OCI-LY7 (cell line): ENCODE measurements around the gene PTBP3. TPM values are rescaled to one million over a fixed set of nuclear protein-coding genes. Genes with fewer than 3 reads are reported as not detected.

Experiments
- BruUV-seq: library from RNA; stranded (reverse); fragments of 400-500 nt; replicated peaks from 2 replicates; lab custom pipeline; 2021; lab: Mats Ljungman, UMichigan
- CTCF ChIA-PET: fragments of 300-600 bp; sonication (Branson Sonifier 250); formaldehyde crosslinking; loops from one replicate; lab custom pipeline; 2022; ENCODE audit warnings: antibody characterized with exemption; ENCODE audit not compliant: unreplicated experiment; lab: Charles Lee
- POLR2A ChIA-PET: fragments of 300-600 bp; sonication (Branson Sonifier 250); formaldehyde crosslinking; loops from one replicate; lab custom pipeline; 2022; ENCODE audit warnings: antibody characterized with exemption; lab: Charles Lee
- DNase-seq: peaks from one replicate; pipeline ENCODE4 v3.0.0-alpha.2; 2015; ENCODE audit warnings: low spot score
- H2AFZ ChIP-seq: fragments of 200-600 bp; sonication (generic), shearing (Covaris generic); 2 replicates; pipeline ENCODE4 v1.6.1; 2014; ENCODE audit warnings: mild to moderate bottlenecking, antibody characterized with exemption, low read length, moderate library complexity
- H3K27ac ChIP-seq: fragments of 200-600 bp; sonication (generic); 2 replicates; pipeline ENCODE4 v1.5.1; 2014; ENCODE audit warnings: mixed run types, low read depth, mild to moderate bottlenecking, moderate library complexity, low read length, inconsistent platforms; ENCODE audit not compliant: poor library complexity, severe bottlenecking
- H3K36me3 ChIP-seq: fragments of 200-600 bp; sonication (generic); 2 replicates; pipeline ENCODE4 v1.6.1; 2014; ENCODE audit warnings: mild to moderate bottlenecking, antibody characterized with exemption, low read length, moderate library complexity, mixed read lengths; ENCODE audit not compliant: insufficient read depth
- H3K4me1 ChIP-seq: fragments of 200-600 bp; sonication (generic); 2 replicates; pipeline ENCODE4 v1.5.1; 2014; ENCODE audit warnings: mild to moderate bottlenecking, low read length; ENCODE audit not compliant: insufficient read depth, poor library complexity, severe bottlenecking
- H3K4me2 ChIP-seq: fragments of 200-600 bp; sonication (generic); 2 replicates; pipeline ENCODE4 v1.6.1; 2014; ENCODE audit warnings: mild to moderate bottlenecking, low read length
- H3K4me3 ChIP-seq: fragments of 200-600 bp; sonication (generic); 2 replicates; pipeline ENCODE4 v1.5.1; 2014; ENCODE audit warnings: mild to moderate bottlenecking, low read depth, low read length; ENCODE audit not compliant: poor library complexity, severe bottlenecking
- H3K79me2 ChIP-seq: fragments of 200-600 bp; sonication (generic); 2 replicates; pipeline ENCODE4 v1.6.1; 2016; ENCODE audit warnings: low read depth, mild to moderate bottlenecking, low read length, moderate library complexity, mixed read lengths; ENCODE audit not compliant: insufficient read depth
- H3K9me2 ChIP-seq: fragments of 200-600 bp; sonication (generic); 2 replicates; pipeline ENCODE4 v1.6.1; 2016; ENCODE audit warnings: mild to moderate bottlenecking, low read length, mixed read lengths; ENCODE audit not compliant: insufficient read depth
- H3K9me3 ChIP-seq: fragments of 200-600 bp; sonication (generic); 2 replicates; pipeline ENCODE4 v1.6.1; 2014; ENCODE audit warnings: mild to moderate bottlenecking, mixed run types, low read length, mixed read lengths
- H4K20me1 ChIP-seq: fragments of 200-600 bp; sonication (generic); 2 replicates; pipeline ENCODE4 v1.6.1; 2014; ENCODE audit warnings: mild to moderate bottlenecking, antibody characterized with exemption, low read length, moderate library complexity, mixed read lengths; ENCODE audit not compliant: insufficient read depth
- CTCF ChIP-seq: fragments of 200-600 bp; sonication (generic); conservative IDR thresholded peaks from 2 replicates; pipeline ENCODE4 v1.5.1; 2014; ENCODE audit warnings: mild to moderate bottlenecking, antibody characterized with exemption, low read length, moderate library complexity, mixed read lengths
- EZH2phosphoT487 ChIP-seq: fragments of 200-600 bp; sonication (generic); IDR thresholded peaks from 2 replicates; pipeline ENCODE4 v1.6.1; 2018; ENCODE audit warnings: low read depth, borderline replicate concordance, mild to moderate bottlenecking, mixed run types, antibody characterized with exemption, low read length, moderate library complexity, mixed read lengths
- intact Hi-C: fragments of 100-400 bp; cut with micrococcal nuclease; formaldehyde crosslinking; loops from one replicate; pipeline ENCODE4 v1.10.0; 2022; ENCODE audit not compliant: unreplicated experiment
- total RNA-seq, 2 experiments: library from RNA; depleted of rRNA in 1 of 2; stranded (reverse); fragments of >200 nt in 1 of 2; shearing (Covaris generic) in 1 of 2; gene quantifications; 2 replicates each; pipeline ENCODE4 v1.2.3, GENCODE V29; 2014 to 2022

PTBP3 gene
- total RNA-seq, 2 experiments from 2014 or later: 38.1 to 98.2 TPM

- peaks cover 6% of the 10 kb centered on the region for H3K4me1 ChIP-seq
- no peaks in the 10 kb centered on the region; the same call in 1 of the 2 replicates for H4K20me1 ChIP-seq
- ChIA-PET POLR2A (interaction anchor here (0.8 to 1.3 kb wide), 2 partner anchors 9 to 214 kb away, joined by 6 to 7 read pairs; no protein-coding TSS in a partner anchor), CTCF (interaction anchor here (1.4 kb wide), 1 partner anchor 8 kb away, joined by 3 read pairs; no protein-coding TSS in a partner anchor)
- no peak overlapping the region for H3K4me3 ChIP-seq
- intact Hi-C loops: no loop called here
- H3K36me3 ChIP-seq: peaks cover 71% of the 10 kb centered on the region
- TF ChIP-seq CTCF (no peak), EZH2phosphoT487 (no peak)
- DNase-seq: no peak
- H2AFZ ChIP-seq: no peak overlapping the region
- no peak overlapping the region for H3K4me2 ChIP-seq
- peaks cover 97% of the 10 kb centered on the region for H3K79me2 ChIP-seq
- BruUV-seq: no TSS peak
- H3K9me2 ChIP-seq: no peaks in the 10 kb centered on the region
- no peak overlapping the region for H3K27ac ChIP-seq
- 0 out of 2 replicates have a peak, but pooled peaks cover 8% of the 10 kb centered on the region for H3K9me3 ChIP-seq
Observed at GRCh38 chr9:112325127-112325526, 8.3 kb downstream of the PTBP3 start.

DNA sequence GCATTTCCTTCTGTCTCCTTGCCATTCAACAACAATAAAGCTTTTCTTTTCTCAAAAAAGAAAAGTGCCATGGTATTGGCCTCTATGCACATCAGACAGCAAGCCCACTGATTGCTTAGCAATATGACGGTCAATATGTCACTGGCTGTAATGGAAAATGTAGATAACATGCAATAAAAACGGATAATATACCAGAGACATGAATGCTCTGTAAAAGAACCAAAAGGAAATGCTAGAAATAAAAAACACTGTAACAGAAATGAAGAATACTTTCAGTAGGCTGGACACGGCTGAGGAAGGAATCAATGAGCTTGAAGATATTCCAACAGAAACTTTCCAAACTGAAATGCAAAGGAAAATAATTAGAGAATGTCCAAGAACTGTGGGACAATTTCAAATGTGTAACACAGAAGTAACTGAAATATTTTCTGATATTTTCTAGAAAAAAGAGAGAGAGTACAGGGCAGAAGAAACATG, 10.0 kb downstream of the PTBP3 start:
- H3K27ac ChIP-seq: no peak overlapping the region
- 0 out of 2 replicates have a peak, but pooled peaks cover 12% of the 10 kb centered on the region for H3K9me3 ChIP-seq
- H3K36me3 ChIP-seq: peaks cover 61% of the 10 kb centered on the region
- CTCF ChIA-PET: no interaction called here
- H3K4me2 ChIP-seq: no peak overlapping the region
- peaks cover 97% of the 10 kb centered on the region for H3K79me2 ChIP-seq
- POLR2A ChIA-PET: interaction anchor here (0.5 kb wide), 1 partner anchor 244 kb away, joined by 4 read pairs; no protein-coding TSS in a partner anchor
- TF ChIP-seq EZH2phosphoT487: no peak
- TF ChIP-seq CTCF: no peak
- no peak for DNase-seq
- H4K20me1 ChIP-seq: no peaks in the 10 kb centered on the region
- intact Hi-C loops: no loop called here
- no peak overlapping the region for H3K4me3 ChIP-seq
- H3K4me1 ChIP-seq: peaks cover 6% of the 10 kb centered on the region
- no TSS peak for BruUV-seq
- H2AFZ ChIP-seq: no peak overlapping the region
- no peaks in the 10 kb centered on the region for H3K9me2 ChIP-seq

DNA sequence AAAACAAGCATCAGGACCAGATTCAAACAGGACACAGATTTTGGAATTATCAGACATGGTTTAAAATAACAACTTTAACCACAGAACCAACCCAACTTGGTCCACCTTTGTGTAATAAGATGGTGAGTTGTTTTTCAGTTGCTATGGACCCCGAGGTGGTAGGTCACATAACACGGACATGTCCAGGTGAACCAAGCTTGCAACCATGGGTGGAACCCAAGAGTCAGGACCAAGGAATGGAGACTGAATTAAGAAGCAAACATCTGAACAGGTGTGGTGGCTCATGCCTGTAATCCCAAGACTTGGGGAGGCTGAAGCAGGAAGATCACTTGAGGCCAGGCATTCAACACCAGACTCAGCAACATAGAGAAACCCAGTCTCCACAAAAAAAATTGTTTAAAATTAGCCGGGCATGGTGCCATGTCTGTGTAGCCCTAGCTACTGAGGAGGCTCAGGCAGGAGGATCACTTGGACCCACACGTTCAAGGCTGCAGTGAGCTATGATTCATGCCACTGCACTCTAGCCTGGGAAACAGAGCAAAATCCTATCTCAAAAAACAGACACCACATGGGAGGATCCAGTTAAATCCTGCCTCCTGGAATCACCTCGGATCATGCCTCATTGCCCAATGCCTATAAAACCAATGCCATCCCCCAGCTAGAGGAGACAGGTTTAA, 10.6 kb downstream of the PTBP3 start:
- Histone ChIP-seq H3K36me3 (peaks cover 56% of the 10 kb centered on the region), H3K27ac (no peak overlapping the region), H3K9me3 (0 out of 2 replicates have a peak, but pooled peaks cover 12% of the 10 kb centered on the region), H3K4me1 (peaks cover 6% of the 10 kb centered on the region), H3K9me2 (no peaks in the 10 kb centered on the region), H3K4me3 (no peak overlapping the region), H4K20me1 (peaks cover 2% of the 10 kb centered on the region; the same call in 1 of the 2 replicates), H2AFZ (no peak overlapping the region), H3K79me2 (peaks cover 97% of the 10 kb centered on the region), H3K4me2 (no peak overlapping the region)
- ChIA-PET POLR2A (interaction anchor here (0.5 to 0.8 kb wide), 2 partner anchors 15 to 244 kb away, joined by 3 to 4 read pairs; no protein-coding TSS in a partner anchor), CTCF (no interaction called here)
- intact Hi-C loops: no loop called here
- BruUV-seq: no TSS peak
- no peak for DNase-seq
- TF ChIP-seq CTCF (no peak), EZH2phosphoT487 (no peak)
